MCF 10A (cell line): ENCODE measurements around the gene STOX2. TPM values are rescaled to one million over a fixed set of nuclear protein-coding genes. Genes with fewer than 3 reads are reported as not detected.

Source experiments
- BruUV-seq: library from RNA; stranded (reverse); fragments of 400-500 nt; replicated peaks from 2 replicates; lab custom pipeline; 2021; lab: Mats Ljungman, UMichigan
- CTCF ChIA-PET: fragments of 300-600 bp; sonication (Branson Sonifier 250); formaldehyde crosslinking; extraction: SDS; loops from one replicate; lab custom pipeline; 2021; ENCODE audit warnings: antibody characterized with exemption, inconsistent platforms; lab: Yijun Ruan, JAX
- POLR2A ChIA-PET: fragments of 300-600, 350-650 bp; sonication (Branson Sonifier 250); formaldehyde crosslinking; extraction: SDS; loops from one replicate; lab custom pipeline; 2020; ENCODE audit warnings: antibody characterized with exemption, inconsistent platforms; lab: Yijun Ruan, JAX
- DNase-seq: peaks from one replicate; pipeline ENCODE4 v3.0.0-alpha.2; 2018; ENCODE audit not compliant: unreplicated experiment
- H3K27ac Mint-ChIP-seq: one replicate; pipeline ENCODE4 v1.8.0; 2022; ENCODE audit warnings: mild to moderate bottlenecking, low read depth, mixed read lengths; ENCODE audit not compliant: unreplicated experiment
- H3K27me3 Mint-ChIP-seq: one replicate; pipeline ENCODE4 v1.8.0; 2022; ENCODE audit warnings: mixed read lengths; ENCODE audit not compliant: insufficient read depth, unreplicated experiment
- H3K36me3 Mint-ChIP-seq: one replicate; pipeline ENCODE4 v1.8.0; 2022; ENCODE audit warnings: mild to moderate bottlenecking, moderate library complexity, mixed read lengths; ENCODE audit not compliant: insufficient read depth, unreplicated experiment
- H3K4me1 Mint-ChIP-seq: one replicate; pipeline ENCODE4 v1.8.0; 2022; ENCODE audit warnings: mixed read lengths; ENCODE audit not compliant: insufficient read depth, unreplicated experiment
- H3K4me3 Mint-ChIP-seq: one replicate; pipeline ENCODE4 v1.8.0; 2022; ENCODE audit warnings: mild to moderate bottlenecking, moderate library complexity, mixed read lengths; ENCODE audit not compliant: unreplicated experiment
- H3K9me3 Mint-ChIP-seq: one replicate; pipeline ENCODE4 v1.8.0; 2022; ENCODE audit warnings: mixed read lengths; ENCODE audit not compliant: unreplicated experiment
- intact Hi-C: fragments of 100-400 bp; cut with micrococcal nuclease; formaldehyde crosslinking; loops from 2 replicates; pipeline ENCODE4 v1.14.1; 2022
- total RNA-seq: library from RNA; stranded (reverse); gene quantifications from 2 replicates; pipeline ENCODE4 v1.2.3, GENCODE V29; 2022
- TF ChIP-seq, protein P1 (sequence below): fragments of 200-600 bp; IDR thresholded peaks from one replicate; pipeline ENCODE4 v1.8.0; 2022; ENCODE audit warnings: antibody characterized with exemption, mild to moderate bottlenecking; ENCODE audit not compliant: unreplicated experiment

The STOX2 gene
- total RNA-seq, 1 experiment from 2014 or later, result 1.1 TPM

DNA sequence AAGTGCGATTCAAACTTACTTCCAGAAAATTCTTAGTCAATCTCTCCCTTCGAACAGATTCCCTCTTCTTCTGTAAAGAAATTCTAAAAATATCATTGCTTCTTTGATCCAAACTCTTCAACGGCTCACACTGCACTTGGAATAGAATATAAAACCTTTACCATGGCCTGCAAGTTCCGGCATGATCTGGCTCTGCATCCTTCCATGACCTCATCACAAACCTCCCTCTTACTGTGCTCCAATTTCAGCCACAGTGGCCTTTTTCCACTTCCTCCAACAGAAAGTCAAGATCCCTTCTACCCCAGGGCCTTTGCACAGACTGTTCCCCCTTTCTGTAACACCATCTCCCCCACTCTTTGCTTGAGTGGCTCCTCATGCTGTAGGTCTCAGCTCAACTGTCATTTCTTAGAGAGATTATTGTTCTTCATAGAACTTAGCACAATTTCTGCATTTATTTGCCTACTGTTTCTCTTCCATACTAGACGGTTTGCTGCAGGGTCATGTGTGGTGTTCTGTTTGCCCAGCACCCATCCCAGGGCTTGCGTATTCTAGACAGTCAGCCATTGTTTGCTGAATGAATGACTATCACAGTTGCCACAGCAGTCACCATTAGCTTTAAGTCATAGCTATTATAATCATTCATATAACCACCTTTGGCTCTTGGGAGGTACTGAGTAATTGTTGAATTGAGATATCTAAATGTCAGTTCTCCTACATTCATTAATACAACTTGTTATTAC is 1.9 kb upstream of the STOX2 start:
- TF ChIP-seq, protein P1, sequence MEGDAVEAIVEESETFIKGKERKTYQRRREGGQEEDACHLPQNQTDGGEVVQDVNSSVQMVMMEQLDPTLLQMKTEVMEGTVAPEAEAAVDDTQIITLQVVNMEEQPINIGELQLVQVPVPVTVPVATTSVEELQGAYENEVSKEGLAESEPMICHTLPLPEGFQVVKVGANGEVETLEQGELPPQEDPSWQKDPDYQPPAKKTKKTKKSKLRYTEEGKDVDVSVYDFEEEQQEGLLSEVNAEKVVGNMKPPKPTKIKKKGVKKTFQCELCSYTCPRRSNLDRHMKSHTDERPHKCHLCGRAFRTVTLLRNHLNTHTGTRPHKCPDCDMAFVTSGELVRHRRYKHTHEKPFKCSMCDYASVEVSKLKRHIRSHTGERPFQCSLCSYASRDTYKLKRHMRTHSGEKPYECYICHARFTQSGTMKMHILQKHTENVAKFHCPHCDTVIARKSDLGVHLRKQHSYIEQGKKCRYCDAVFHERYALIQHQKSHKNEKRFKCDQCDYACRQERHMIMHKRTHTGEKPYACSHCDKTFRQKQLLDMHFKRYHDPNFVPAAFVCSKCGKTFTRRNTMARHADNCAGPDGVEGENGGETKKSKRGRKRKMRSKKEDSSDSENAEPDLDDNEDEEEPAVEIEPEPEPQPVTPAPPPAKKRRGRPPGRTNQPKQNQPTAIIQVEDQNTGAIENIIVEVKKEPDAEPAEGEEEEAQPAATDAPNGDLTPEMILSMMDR, result no peak
- peaks cover 8% of the 10 kb centered on the region for H3K9me3 Mint-ChIP-seq
- intact Hi-C loops, result no loop called here
- H3K36me3 Mint-ChIP-seq, result no peaks in the 10 kb centered on the region
- no TSS peak for BruUV-seq
- H3K4me3 Mint-ChIP-seq, result no peak overlapping the region
- no peaks in the 10 kb centered on the region for H3K4me1 Mint-ChIP-seq
- no peak for DNase-seq
- no peak overlapping the region for H3K27ac Mint-ChIP-seq
- no peaks in the 10 kb centered on the region for H3K27me3 Mint-ChIP-seq
- POLR2A ChIA-PET, result interaction anchor here (1.1 to 1.2 kb wide), 2 partner anchors 9 kb away, joined by 3 to 4 read pairs; no protein-coding TSS in a partner anchor
- CTCF ChIA-PET, result interaction anchor here (0.7 to 1.1 kb wide), 2 partner anchors 16 to 59 kb away, joined by 3 to 4 read pairs; no protein-coding TSS in a partner anchor

GRCh38 chr4:183905593-183906488 is 734 bp downstream of the STOX2 start:
- DNase-seq, result no peak
- Mint-ChIP-seq H3K9me3 (no peaks in the 10 kb centered on the region), H3K36me3 (no peaks in the 10 kb centered on the region), H3K27me3 (no peaks in the 10 kb centered on the region), H3K27ac (no peak overlapping the region), H3K4me3 (peak overlapping the region; percentile 73), H3K4me1 (no peaks in the 10 kb centered on the region)
- TF ChIP-seq, protein P1, result no peak
- intact Hi-C loops, result no loop called here
- ChIA-PET CTCF (interaction anchor here (0.6 to 0.7 kb wide), 3 partner anchors 22 to 259 kb away, joined by 3 to 4 read pairs (median 3); no protein-coding TSS in a partner anchor), POLR2A (interaction anchor here (0.7 to 2.8 kb wide), 4 partner anchors 14 to 82 kb away, joined by 3 to 10 read pairs (median 6); no protein-coding TSS in a partner anchor)
- no TSS peak for BruUV-seq

DNA sequence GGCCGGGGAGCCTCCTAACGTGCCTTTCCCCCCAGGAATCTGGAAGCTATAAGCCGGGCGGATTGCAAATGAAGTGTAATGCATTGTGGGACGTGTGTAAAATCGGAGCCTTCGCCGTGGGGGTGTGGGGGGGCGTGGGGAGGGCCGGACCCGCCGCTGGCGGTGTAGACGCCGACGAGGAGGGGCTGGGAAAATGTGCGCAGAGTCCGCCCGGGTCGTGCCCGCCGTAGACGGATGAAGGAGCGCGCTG is 1.3 kb downstream of the STOX2 start:
- CTCF ChIA-PET, result no interaction called here

More for the DNA sequence above, 1.3 kb downstream of the STOX2 start:
- intact Hi-C loops, result no loop called here
- no TSS peak for BruUV-seq
- H3K36me3 Mint-ChIP-seq, result no peaks in the 10 kb centered on the region
- POLR2A ChIA-PET, result interaction anchor here (1.0 to 2.8 kb wide), 3 partner anchors 32 to 83 kb away, joined by 3 to 10 read pairs (median 6); no protein-coding TSS in a partner anchor
- TF ChIP-seq, protein P1, result no peak
- H3K4me1 Mint-ChIP-seq, result no peaks in the 10 kb centered on the region
- H3K4me3 Mint-ChIP-seq, result peak overlapping the region; percentile 73
- no peaks in the 10 kb centered on the region for H3K27me3 Mint-ChIP-seq
- no peak for DNase-seq
- no peaks in the 10 kb centered on the region for H3K9me3 Mint-ChIP-seq
- no peak overlapping the region for H3K27ac Mint-ChIP-seq
